ENCODE results near the gene CMBL. TPM values are rescaled to one million over a fixed set of nuclear protein-coding genes. Genes with fewer than 3 reads are reported as not detected.
A peak's percentile ranks its signal among the peaks of the same experiment; 100 is the strongest.

CMBL gene
- total RNA-seq, 1 experiment from 2014 or later: 43.2 TPM

DNA sequence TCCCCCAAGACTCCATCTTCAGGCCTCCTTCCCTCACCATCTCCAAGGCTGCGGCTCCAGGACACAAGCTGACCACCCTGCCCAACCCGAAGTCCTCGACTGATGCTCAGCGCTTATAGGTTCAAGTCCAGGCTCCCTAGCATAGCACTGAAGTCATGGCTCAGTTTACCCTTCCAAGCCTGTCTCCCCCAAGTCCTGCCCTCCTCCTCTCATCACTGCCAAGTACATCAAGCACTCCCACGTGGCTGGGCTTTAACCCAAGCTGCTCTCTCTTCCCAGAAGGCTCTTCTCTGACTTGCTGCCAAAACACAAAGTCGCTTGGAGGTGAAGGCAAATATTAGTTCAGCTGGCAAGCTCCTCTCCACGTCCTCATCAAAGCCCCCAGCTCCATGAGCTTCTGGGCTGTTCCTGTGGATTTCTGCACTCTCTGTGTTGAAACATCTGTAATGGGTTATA lies 23.7 kb upstream of the CMBL start:
- in situ Hi-C loops (cut with HindIII; ENCODE audit: low pct_unique_long_range_greater_than_20kb, low sequenced_read_pairs) (no loop called here), intact Hi-C loops (cut with micrococcal nuclease; ENCODE audit: unreplicated experiment) (no loop called here)
- Histone ChIP-seq H3K4me3 (ENCODE audit: low read depth in 2 of 2, low read length in 2 of 2) (no peak overlapping the region), H3K27me3 (ENCODE audit: control insufficient read depth, insufficient read depth, low read length) (no peaks in the 10 kb centered on the region), H3K4me1 (ENCODE audit: control insufficient read depth, insufficient read depth, low read length) (peaks cover 29% of the 10 kb centered on the region), H3K36me3 (ENCODE audit: control insufficient read depth, insufficient read depth, low read length) (no peaks in the 10 kb centered on the region), H3K27ac (ENCODE audit: low read length) (no peak overlapping the region), H3K9me3 (ENCODE audit: control insufficient read depth, insufficient read depth, low read depth, low read length) (no peaks in the 10 kb centered on the region)
- ChIA-PET CTCF (no interaction called here), POLR2A (no interaction called here)
- no TSS peak for BruUV-seq (replicated peaks)
- no peak for DNase-seq (ENCODE audit: low read depth, low spot score)
- TF ChIP-seq, protein P1, sequence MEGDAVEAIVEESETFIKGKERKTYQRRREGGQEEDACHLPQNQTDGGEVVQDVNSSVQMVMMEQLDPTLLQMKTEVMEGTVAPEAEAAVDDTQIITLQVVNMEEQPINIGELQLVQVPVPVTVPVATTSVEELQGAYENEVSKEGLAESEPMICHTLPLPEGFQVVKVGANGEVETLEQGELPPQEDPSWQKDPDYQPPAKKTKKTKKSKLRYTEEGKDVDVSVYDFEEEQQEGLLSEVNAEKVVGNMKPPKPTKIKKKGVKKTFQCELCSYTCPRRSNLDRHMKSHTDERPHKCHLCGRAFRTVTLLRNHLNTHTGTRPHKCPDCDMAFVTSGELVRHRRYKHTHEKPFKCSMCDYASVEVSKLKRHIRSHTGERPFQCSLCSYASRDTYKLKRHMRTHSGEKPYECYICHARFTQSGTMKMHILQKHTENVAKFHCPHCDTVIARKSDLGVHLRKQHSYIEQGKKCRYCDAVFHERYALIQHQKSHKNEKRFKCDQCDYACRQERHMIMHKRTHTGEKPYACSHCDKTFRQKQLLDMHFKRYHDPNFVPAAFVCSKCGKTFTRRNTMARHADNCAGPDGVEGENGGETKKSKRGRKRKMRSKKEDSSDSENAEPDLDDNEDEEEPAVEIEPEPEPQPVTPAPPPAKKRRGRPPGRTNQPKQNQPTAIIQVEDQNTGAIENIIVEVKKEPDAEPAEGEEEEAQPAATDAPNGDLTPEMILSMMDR (IDR thresholded peaks at IDR 0.05): no peak
- TF ChIP-seq POLR2AphosphoS5 (IDR thresholded peaks at IDR 0.05; ENCODE audit: low read depth, low read length) (no peak), SIN3A (IDR thresholded peaks at IDR 0.05; ENCODE audit: borderline replicate concordance, insufficient read depth, low read depth, low read length) (no peak), TCF7L2 (IDR thresholded peaks at IDR 0.05; ENCODE audit: low read depth, low read length) (no peak)
- TF ChIP-seq, protein P2, sequence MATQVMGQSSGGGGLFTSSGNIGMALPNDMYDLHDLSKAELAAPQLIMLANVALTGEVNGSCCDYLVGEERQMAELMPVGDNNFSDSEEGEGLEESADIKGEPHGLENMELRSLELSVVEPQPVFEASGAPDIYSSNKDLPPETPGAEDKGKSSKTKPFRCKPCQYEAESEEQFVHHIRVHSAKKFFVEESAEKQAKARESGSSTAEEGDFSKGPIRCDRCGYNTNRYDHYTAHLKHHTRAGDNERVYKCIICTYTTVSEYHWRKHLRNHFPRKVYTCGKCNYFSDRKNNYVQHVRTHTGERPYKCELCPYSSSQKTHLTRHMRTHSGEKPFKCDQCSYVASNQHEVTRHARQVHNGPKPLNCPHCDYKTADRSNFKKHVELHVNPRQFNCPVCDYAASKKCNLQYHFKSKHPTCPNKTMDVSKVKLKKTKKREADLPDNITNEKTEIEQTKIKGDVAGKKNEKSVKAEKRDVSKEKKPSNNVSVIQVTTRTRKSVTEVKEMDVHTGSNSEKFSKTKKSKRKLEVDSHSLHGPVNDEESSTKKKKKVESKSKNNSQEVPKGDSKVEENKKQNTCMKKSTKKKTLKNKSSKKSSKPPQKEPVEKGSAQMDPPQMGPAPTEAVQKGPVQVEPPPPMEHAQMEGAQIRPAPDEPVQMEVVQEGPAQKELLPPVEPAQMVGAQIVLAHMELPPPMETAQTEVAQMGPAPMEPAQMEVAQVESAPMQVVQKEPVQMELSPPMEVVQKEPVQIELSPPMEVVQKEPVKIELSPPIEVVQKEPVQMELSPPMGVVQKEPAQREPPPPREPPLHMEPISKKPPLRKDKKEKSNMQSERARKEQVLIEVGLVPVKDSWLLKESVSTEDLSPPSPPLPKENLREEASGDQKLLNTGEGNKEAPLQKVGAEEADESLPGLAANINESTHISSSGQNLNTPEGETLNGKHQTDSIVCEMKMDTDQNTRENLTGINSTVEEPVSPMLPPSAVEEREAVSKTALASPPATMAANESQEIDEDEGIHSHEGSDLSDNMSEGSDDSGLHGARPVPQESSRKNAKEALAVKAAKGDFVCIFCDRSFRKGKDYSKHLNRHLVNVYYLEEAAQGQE (IDR thresholded peaks at IDR 0.05; ENCODE audit: insufficient read depth in 1 of 2, low read depth in 2 of 2, low read length in 1 of 2): no peak
- ATAC-seq: no peak

DNA sequence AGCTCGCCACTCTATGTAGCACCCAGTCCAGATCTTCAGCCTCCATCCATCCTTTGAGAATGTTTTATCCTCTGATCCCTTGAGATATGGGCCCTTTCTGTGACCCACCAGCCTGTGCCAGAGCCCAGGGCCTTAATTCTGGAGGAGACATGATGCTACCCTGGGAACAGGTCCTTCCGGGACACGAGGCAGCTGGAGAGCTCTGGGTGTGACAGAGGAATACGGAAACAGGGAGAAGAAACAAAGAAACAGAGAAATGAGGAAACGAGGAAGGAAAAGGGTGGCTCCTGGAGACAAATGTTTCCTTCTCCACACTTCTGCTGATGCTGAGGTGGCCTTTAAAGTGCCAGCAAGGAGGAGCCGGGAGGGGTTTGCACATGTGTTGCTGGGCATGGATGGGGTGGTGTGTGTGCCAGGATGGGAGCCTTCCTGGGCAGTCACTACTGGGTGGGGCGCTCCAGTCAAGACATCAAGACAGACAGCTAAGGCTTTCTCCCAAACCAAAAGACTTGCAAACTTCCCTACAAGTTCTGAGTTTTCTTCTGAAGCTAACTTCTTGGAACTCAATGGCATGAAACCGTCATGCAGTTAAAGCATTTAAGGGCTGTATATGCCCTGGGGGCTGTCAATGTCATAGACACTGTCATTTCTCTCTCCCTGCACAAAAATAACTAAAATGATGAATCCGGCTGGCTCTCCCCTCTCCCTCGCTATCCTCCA lies 23.0 kb upstream of the CMBL start:
- POLR2A ChIA-PET: no interaction called here
- CTCF ChIA-PET: no interaction called here
- ATAC-seq (no peak), DNase-seq (ENCODE audit: low read depth, low spot score) (no peak)
- H3K36me3 ChIP-seq (ENCODE audit: control insufficient read depth, insufficient read depth, low read length): no peaks in the 10 kb centered on the region
- no TSS peak for BruUV-seq (replicated peaks)
- intact Hi-C loops (cut with micrococcal nuclease; ENCODE audit: unreplicated experiment): no loop called here
- in situ Hi-C loops (cut with HindIII; ENCODE audit: low pct_unique_long_range_greater_than_20kb, low sequenced_read_pairs): no loop called here
- H3K4me1 ChIP-seq (ENCODE audit: control insufficient read depth, insufficient read depth, low read length): peaks cover 26% of the 10 kb centered on the region
- H3K27ac ChIP-seq (ENCODE audit: low read length): 0 out of 2 replicates have a peak overlapping the region, but pooled peaks have one; percentile 31
- TF ChIP-seq TCF7L2 (IDR thresholded peaks at IDR 0.05; ENCODE audit: low read depth, low read length) (no peak), POLR2AphosphoS5 (IDR thresholded peaks at IDR 0.05; ENCODE audit: low read depth, low read length) (no peak), SIN3A (IDR thresholded peaks at IDR 0.05; ENCODE audit: borderline replicate concordance, insufficient read depth, low read depth, low read length) (no peak)
- TF ChIP-seq, protein P2 (IDR thresholded peaks at IDR 0.05; ENCODE audit: insufficient read depth in 1 of 2, low read depth in 2 of 2, low read length in 1 of 2): no peak
- TF ChIP-seq, protein P1 (IDR thresholded peaks at IDR 0.05): no peak
- no peak overlapping the region for H3K4me3 ChIP-seq (ENCODE audit: low read depth in 2 of 2, low read length in 2 of 2)
- no peaks in the 10 kb centered on the region for H3K9me3 ChIP-seq (ENCODE audit: control insufficient read depth, insufficient read depth, low read depth, low read length)
- no peaks in the 10 kb centered on the region for H3K27me3 ChIP-seq (ENCODE audit: control insufficient read depth, insufficient read depth, low read length)
